Stomach smooth muscle (tissue), 2 donors: ENCODE results near the gene GPRC5A.

Experiments
- H3K27ac ChIP-seq: one replicate; pipeline ENCODE4 v1.7.0; 2013; ENCODE audit warnings: mild to moderate bottlenecking, low read length, inconsistent platforms
- H3K27me3 ChIP-seq, 2 donors: one replicate each; pipeline ENCODE4 v1.7.0; 2013; ENCODE audit warnings: low read length in 2 of 2; ENCODE audit not compliant: insufficient read depth in 2 of 2, control insufficient read depth in 1 of 2
- H3K36me3 ChIP-seq, 2 donors: one replicate each; pipeline ENCODE4 v1.7.0; 2013; ENCODE audit warnings: low read length in 2 of 2; ENCODE audit not compliant: control insufficient read depth in 2 of 2, insufficient read depth in 2 of 2
- H3K4me1 ChIP-seq: one replicate; pipeline ENCODE4 v1.7.0; 2013; ENCODE audit warnings: low read length; ENCODE audit not compliant: control insufficient read depth, insufficient read depth
- H3K4me3 ChIP-seq, 2 donors: one replicate each; pipeline ENCODE4 v1.7.0; 2013; ENCODE audit warnings: low read length in 2 of 2
- H3K9ac ChIP-seq, 2 donors: one replicate each; pipeline ENCODE4 v1.7.0; 2013; ENCODE audit warnings: low read length in 2 of 2, mild to moderate bottlenecking in 1 of 2
- H3K9me3 ChIP-seq, 2 donors: one replicate each; pipeline ENCODE4 v1.7.0; 2013; ENCODE audit warnings: low read length in 2 of 2; ENCODE audit not compliant: control insufficient read depth in 2 of 2
- donor health status: healthy.
- donor health status: Pancreatic carcinoma.

GPRC5A gene

DNA sequence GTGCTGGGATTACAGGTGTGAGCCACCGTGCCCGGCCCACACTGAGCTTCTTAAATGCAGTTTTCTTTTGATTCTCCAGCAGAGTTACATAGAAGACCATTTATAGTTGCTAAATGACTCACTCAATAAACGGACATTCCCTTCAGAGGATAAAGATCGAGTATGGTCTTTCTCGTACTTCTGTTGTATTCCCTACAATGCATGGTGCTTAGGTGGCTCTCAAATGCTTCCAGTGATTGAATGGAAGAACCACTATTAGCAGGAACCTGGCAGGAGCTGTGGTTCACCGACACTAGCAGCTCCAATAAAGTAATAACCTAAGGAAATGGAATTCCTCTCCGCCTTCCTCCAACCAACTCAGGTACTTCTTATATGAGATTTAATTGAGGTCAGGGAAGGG, 3.9 kb upstream of the GPRC5A start:
- H3K4me3 ChIP-seq = no peak overlapping the region
- no peaks in the 10 kb centered on the region for H3K36me3 ChIP-seq
- peaks cover 13% of the 10 kb centered on the region for H3K4me1 ChIP-seq
- no peak overlapping the region for H3K9ac ChIP-seq
- no peak overlapping the region for H3K27ac ChIP-seq
- H3K9me3 ChIP-seq = no peaks in the 10 kb centered on the region
- peaks cover 2 to 3% of the 10 kb centered on the region in 2 donors for H3K27me3 ChIP-seq

DNA sequence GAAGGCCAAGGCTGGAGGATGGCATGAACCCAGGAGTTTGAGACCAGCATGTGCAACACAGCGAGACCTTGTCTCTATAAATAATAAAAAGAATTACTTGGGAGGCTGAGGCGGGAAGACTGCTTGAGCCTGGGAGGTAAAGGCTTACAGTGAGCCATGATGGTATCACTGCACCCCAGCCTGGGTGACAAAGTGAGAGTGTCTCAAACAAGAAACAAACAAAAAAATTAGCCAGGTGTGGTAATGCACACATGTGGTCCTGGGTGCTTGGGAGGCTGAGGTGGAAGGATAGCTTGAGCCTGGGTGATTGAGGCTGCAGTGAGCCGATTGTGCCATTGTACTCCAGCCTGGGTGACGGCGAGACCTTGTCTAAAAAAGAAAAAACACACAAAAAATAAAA, 1.7 kb upstream of the GPRC5A start:
- Histone ChIP-seq H3K4me3 (no peak overlapping the region), H3K9me3 (no peaks in the 10 kb centered on the region), H3K9ac (no peak overlapping the region), H3K36me3 (no peaks in the 10 kb centered on the region), H3K4me1 (peaks cover 13% of the 10 kb centered on the region), H3K27me3 (peaks cover 7% of the 10 kb centered on the region in 2 donors), H3K27ac (no peak overlapping the region)

DNA sequence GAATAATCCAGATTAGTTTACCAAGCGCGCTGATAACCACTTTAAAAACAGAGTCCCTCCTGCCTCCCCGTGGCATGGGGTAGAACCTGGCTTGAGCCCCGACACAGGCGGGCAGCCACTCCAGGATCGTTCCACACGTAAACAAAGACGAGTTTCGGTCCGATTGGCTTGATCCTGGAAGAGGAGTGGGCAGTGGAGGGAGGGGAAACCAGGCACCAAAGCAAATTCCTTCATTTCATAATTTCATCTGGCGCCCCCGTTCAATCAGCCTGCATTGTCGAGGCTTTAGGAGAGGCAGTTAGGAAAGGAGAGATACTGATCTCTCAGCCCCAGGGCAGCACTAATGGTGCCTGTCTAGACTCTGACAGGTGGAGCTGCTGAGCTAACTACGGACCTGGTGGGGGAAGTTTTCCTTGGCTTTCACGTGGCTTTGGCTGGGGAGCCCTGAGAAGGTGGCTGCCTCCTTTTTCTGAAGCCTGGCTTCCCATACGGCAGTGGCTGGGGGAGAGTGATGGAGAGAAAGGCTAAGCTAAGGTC, 751 bp upstream of the GPRC5A start:
- peaks cover 7% of the 10 kb centered on the region in 2 donors for H3K27me3 ChIP-seq
- no peaks in the 10 kb centered on the region for H3K36me3 ChIP-seq
- no peak overlapping the region for H3K27ac ChIP-seq
- H3K9me3 ChIP-seq = no peaks in the 10 kb centered on the region
- peaks cover 13% of the 10 kb centered on the region for H3K4me1 ChIP-seq
- H3K4me3 ChIP-seq = peak overlapping the region; percentile 60 to 77
- H3K9ac ChIP-seq = peak overlapping the region; percentile 37 to 62

DNA sequence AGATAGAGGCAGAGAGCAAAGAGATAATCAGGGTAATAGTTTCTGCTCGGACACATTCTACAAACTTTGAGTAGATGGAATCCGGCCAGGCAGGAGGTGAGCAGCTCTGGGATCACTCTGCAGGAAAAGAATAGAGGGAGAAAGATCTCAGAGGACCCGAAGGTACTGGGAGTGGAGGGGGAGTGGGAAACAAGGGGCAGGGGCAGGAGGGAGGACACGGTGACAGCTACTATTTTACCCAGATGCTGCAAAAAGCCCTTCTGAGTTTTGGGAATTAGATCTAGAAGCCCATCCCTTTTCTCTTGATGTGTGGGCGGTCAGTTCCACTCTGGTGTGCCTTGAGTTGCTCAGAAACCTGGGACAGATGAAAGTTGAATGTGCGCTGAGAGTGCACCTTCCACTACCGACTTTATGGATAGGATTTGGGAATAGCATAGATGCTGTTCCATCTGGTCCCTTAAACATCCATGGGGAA, 556 bp downstream of the GPRC5A start:
- no peaks in the 10 kb centered on the region for H3K9me3 ChIP-seq
- no peak overlapping the region for H3K27ac ChIP-seq
- H3K4me3 ChIP-seq = peak overlapping the region; percentile 60 to 77
- H3K4me1 ChIP-seq = peaks cover 13% of the 10 kb centered on the region
- H3K9ac ChIP-seq = peak overlapping the region; percentile 29 to 37
- H3K27me3 ChIP-seq = peaks cover 7% of the 10 kb centered on the region in 2 donors
- H3K36me3 ChIP-seq = no peaks in the 10 kb centered on the region

DNA sequence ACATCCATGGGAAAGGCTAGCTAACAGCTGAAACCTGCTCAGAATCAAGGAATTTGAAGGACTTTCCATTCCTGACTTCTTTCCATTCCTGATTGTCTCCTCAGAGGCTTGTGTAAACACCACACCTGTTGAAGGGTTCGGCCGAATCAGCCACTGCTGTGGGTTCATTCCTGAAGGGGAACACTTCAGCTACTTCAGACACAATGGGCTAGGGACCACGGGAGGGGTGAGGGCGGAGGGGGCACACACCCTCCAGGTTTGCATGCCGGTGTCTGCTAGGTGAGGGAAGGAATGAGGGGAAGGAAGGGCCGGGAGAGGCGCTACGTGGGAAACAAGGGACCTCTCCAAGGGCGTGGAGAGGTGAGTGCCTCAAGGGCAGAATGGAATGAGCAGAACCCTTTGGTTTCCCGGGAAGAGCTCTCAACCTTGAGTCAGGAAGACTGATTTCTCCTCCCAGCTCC, 1.3 kb downstream of the GPRC5A start:
- H3K27me3 ChIP-seq = peaks cover 7 to 9% of the 10 kb centered on the region in 2 donors
- H3K4me3 ChIP-seq = peak overlapping the region in 1 of 2 donors; percentile 3
- peaks cover 13% of the 10 kb centered on the region for H3K4me1 ChIP-seq
- no peaks in the 10 kb centered on the region for H3K36me3 ChIP-seq
- no peaks in the 10 kb centered on the region for H3K9me3 ChIP-seq
- H3K27ac ChIP-seq = no peak overlapping the region
- H3K9ac ChIP-seq = no peak overlapping the region

DNA sequence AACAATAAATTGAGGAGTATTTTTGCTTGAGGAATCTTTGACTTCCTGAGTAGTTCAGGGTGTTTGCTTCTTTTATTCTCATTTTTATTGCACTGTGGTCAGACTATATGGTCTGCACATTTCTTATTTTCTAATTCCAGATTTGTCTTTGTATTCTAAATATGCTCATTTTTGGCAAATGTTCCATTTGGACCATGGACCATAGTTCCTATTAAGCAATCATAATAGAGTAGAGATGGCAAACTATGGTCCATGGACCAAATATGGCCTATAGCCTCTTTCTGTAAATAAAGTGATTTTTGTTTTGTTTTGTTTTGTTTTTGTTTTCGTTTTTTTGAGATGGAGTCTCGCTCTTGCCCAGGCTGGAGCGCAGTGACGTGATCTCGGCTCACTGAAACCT, 2.1 kb downstream of the GPRC5A start:
- Histone ChIP-seq H3K4me1 (peaks cover 13% of the 10 kb centered on the region), H3K4me3 (no peak overlapping the region), H3K9me3 (no peaks in the 10 kb centered on the region), H3K9ac (no peak overlapping the region), H3K27me3 (peaks cover 7 to 9% of the 10 kb centered on the region in 2 donors), H3K27ac (no peak overlapping the region), H3K36me3 (no peaks in the 10 kb centered on the region)

DNA sequence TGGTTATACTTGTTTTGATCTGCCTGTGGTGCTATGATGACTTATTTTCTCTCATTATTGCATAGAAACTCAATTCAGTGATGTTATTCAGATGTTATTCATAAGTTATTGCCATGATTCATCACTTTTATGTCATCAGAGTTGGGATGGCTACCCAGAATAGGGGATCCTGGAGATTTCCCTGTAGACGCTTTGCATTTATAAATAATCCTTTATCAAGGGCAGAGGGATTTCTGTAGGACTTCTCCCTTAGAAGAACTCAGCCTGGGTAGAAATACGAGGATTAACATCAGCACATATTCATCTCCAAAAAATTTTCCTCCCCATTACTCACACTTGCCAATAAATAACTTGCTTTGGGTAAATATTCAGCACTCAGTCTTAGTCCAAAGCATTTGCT, 4.9 kb downstream of the GPRC5A start:
- Histone ChIP-seq H3K4me3 (no peak overlapping the region), H3K4me1 (peaks cover 11% of the 10 kb centered on the region), H3K9ac (no peak overlapping the region), H3K36me3 (no peaks in the 10 kb centered on the region), H3K27ac (no peak overlapping the region), H3K9me3 (no peaks in the 10 kb centered on the region), H3K27me3 (peaks cover 10 to 11% of the 10 kb centered on the region in 2 donors)

DNA sequence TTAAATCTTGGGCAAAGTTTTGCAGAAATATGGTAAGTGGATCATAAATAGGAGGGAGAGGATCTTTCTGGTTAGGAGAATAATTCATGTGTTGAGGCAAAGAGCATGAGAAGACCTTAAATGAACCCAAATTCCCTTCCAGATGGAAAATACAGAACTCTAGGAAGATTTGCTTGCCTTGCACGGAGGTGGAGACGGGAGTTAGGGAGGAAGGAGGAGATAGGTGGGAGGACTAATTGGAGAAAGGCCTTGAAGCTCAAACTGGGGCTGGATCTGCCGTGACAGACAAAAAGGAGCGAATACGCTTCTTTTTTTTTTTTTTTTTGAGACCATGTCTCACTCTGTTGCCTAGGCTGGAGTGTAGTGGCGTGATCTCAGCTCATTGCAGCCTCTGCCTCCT, 5.9 kb downstream of the GPRC5A start:
- Histone ChIP-seq H3K4me3 (no peak overlapping the region), H3K27ac (no peak overlapping the region), H3K9ac (no peak overlapping the region), H3K27me3 (peaks cover 8 to 12% of the 10 kb centered on the region in 2 donors), H3K4me1 (peaks cover 4% of the 10 kb centered on the region), H3K36me3 (no peaks in the 10 kb centered on the region), H3K9me3 (no peaks in the 10 kb centered on the region)

DNA sequence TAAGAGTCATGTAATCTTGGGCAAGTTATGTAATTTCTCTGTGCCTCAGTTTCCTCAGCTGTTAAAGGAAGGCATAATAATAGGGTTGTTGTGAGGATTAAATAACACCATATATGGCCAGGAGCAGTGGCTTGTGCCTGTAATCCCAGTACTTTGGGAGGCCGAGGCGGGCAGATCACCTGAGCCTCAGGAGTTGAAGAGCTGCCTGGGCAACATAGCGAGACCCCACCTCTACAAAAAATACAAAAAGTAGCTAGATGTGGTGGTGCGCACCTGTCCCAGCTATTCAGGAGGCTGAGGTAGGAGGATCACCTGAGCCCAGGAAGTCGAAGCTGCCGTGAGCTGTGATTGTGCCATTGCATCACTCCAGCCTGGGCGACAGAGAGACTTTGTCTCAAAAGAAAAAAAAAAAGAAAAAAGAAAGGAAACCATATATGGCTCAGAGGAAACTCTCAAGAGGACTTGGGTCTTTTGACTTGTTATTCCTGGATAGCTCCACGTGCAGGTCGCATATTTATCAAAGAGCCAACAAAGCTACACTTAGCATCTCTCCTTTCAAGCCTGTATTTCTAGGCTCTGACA, 6.9 kb downstream of the GPRC5A start:
- Histone ChIP-seq H3K9me3 (no peaks in the 10 kb centered on the region), H3K9ac (no peak overlapping the region), H3K36me3 (no peaks in the 10 kb centered on the region), H3K4me3 (no peak overlapping the region), H3K4me1 (peaks cover 4% of the 10 kb centered on the region), H3K27ac (no peak overlapping the region), H3K27me3 (peaks cover 4 to 6% of the 10 kb centered on the region in 2 donors)

DNA sequence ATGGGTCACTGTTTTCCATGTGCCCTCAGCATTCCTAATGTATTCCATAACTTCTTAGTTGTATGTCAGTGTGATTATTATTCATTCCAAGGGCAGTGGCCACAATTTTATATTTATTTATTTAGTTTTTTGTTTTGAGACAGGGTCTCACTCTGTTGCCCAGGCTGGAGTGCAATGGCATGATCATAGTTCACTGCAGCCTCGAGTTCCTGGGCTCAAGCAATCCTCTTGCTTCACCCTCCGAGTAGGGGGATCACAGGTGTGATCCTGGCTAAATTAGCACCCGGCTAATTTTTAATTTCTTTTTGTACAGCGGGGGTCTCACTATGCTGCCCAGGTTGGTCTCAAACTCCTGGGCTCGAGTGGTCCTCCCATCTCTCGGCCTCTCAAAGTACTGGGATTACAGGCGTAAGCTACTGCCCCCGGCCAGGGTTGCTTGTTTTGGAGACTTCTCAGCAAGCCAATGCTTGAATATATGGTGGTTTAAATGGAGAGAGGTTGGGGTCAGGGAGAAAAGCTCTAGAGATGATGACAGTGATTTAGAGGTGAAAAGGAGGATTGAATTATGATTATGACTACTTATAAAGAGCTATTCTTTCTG, 7.6 kb downstream of the GPRC5A start:
- Histone ChIP-seq H3K27ac (no peak overlapping the region), H3K4me1 (peaks cover 4% of the 10 kb centered on the region), H3K4me3 (no peak overlapping the region), H3K9me3 (no peaks in the 10 kb centered on the region), H3K36me3 (no peaks in the 10 kb centered on the region), H3K9ac (no peak overlapping the region), H3K27me3 (peaks cover 4 to 8% of the 10 kb centered on the region in 2 donors)
